Activated CD4-positive, alpha-beta T cell treated with anti-CD3 and anti-CD28 coated beads, Interleukin-2, amount 50 U/mL, for 4 hours (primary cell): ENCODE measurements around the gene C13orf46.

Experiments
- DNase-seq, 2 experiments: peaks; one replicate each; pipeline ENCODE4 v3.0.0-alpha.2; 2020

The C13orf46 gene

DNA sequence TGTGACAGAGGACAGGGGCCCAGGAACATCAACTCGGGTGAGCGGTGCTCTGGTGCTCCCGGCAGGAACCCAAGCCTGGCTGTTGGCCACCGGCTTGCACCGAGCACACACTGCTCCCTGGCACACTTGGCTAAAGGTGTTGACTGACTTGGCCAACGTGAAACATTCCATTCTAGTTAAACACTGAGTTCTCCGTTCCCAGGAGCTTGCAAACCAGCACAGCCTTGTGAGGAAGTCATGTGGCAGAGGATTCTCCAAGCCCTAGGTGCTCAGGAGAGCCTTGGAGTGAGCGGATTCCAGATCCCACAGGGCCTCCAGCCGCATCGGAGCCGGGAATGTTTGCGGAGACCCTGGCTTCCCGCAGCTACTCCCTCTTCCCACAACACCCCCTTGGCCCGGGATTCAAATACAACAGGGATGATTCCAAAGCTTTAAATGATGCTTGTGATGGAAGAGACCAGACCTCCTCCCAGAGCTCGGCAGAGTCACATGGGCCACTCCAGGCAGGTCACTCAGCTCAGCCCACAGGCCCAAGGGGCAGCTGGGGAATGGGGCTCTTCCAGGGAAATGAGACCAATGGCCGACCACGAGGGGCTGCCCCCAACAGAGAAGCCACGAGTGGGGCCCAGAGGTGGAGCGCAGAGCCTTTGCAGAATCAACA lies 2.9 kb downstream of the C13orf46 start:
- no peak for DNase-seq

GRCh38 chr13:113969973-113970611 lies 3.8 kb downstream of the C13orf46 start:
- DNase-seq, result no peak

DNA sequence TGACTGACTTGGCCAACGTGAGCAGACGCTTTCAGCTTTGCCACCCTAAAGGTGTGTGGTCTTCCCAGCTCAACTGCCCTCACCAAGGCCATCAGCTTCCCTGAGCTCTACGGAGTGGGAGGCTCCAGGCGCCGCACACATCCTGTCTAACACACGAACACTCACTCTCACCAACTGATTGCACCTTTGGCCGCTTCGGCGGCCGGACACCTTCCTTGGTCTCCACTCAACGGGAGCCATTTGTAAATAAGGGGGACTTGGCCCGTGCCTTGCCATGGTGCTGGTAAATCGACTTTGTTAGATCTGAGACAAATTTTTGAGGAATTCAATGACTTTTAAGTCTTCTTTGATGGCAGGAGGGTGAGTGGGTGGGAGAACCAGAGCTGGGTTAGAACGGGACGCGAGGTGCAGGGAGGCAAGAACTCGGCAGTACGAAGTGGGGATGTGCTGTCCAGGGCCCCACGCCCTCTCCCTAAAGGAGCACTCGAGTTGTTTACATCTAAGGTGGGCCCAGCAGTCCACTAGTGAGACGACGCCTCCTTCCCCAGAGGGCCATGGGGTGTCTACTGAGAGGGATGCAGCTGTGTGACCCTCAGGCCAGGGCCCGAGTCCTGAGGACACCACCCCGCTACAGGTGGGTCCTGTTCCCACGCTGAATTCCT lies 4.4 kb downstream of the C13orf46 start:
- no peak for DNase-seq

DNA sequence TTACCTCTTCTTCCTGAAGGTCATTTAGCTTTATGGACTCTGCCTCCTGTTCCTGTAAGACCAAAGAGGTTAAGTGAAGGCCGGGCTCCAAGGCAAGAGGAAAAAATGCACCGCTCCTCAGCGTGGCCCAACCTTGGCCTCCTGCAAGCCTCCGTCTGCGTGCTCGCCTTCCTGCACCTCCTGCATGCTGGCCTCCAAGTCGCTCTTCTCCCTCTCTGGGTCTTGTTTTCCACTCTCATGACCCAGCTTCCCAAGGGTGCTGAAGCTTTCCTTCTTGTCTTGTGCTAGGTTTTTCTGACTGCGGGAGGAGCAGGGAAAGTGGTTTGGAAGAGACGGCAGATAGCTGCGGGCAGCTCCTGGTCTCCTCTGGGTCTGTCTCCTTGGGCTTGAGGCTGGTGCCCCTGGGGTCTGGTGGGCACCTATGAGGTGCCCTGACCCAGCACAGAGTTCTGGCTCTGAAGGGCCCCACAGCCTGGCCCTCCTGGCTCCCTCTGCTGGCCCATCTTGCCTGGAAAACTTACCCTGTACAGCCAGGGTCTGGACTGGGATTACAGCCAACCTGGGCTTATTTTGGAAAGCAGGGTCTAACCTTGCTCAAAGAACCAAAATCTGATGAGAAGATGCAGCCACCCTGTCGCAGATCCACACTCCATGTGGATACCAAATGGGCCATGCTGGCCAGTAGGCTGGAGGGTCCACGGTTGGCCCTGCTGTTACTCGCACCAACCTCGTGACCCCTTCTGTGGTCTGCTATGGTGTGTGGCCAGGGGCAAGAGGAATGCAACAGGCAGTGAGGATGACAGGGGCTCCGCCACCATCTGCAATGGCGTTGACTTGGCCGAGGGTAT lies 5.2 kb downstream of the C13orf46 start:
- DNase-seq, result no peak

GRCh38 chr13:113967729-113968462 lies 6.0 kb downstream of the C13orf46 start:
- DNase-seq, result no peak

DNA sequence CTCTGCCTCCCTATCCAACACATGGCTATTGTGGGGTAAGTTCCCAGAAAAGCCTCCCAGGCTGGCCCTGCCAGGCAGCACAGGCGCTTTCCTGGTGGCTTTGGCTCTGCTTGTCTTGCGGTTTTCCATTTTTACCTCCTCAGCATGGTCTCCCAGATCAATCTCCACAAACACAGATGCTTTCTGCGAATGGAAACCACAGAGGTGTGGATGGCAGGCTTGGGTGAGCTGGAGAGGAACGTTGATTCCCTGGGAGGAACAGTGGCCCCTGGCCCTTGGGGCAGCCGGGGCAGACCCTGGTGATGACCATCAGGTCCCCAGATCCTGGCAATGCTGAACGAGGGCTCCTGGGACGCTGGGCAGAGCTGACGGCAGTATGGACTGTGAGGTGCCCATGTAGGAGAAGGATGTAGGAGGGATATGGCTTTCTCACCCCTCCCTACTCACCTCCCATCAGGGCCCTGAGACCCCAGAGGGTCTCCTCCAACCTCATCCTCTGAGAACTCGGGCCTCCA lies 6.6 kb downstream of the C13orf46 start:
- no peak for DNase-seq

GRCh38 chr13:113965968-113966884 lies 7.7 kb downstream of the C13orf46 start:
- DNase-seq, result no peak

- no peak for DNase-seq
Observed at GRCh38 chr13:113965383-113965874, 8.4 kb downstream of the C13orf46 start.

GRCh38 chr13:113964251-113964995 lies 9.5 kb downstream of the C13orf46 start:
- DNase-seq, result no peak

- no peak for DNase-seq
Observed at GRCh38 chr13:113963376-113963775, 10.5 kb downstream of the C13orf46 start.

DNA sequence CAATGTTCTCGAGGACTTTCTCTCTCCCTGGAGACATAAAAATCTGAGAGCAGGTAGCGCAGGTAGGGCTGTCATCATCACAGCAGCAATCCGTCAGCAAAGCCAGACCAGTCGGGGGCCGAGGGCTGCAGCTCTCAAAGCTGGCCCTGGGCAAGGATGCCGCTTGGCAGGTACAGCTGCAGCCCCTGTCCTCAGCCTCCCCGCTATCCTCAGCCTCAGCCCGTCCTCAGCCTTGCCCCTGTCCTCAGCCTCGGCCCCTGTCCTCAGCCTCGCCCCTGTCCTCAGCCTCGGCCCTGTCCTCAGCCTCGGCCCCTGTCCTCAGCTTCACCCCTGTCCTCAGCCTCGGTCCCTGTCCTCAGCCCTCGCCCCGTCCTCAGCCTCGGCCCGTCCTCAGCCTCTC lies 10.9 kb downstream of the C13orf46 start:
- no peak for DNase-seq

DNA sequence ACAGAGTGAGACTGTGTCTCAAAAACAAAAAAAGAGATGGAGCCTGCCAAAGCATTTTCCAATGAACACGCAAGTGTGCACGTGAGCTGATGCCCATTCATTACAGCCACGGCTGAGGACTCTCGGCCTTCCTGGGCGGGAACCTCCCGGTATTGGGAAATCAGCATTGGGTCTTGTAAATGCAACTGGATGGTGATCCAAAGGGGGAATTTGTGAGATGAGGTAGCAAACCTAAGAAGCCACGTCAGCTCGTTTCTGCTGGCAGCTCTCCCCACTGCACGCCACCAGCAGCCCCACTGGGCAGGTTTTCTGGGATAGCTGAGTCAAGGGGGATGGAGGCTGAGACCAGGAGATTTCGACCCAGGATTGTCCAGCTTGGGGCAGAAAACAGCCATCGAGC lies 11.5 kb downstream of the C13orf46 start:
- DNase-seq, result no peak

DNA sequence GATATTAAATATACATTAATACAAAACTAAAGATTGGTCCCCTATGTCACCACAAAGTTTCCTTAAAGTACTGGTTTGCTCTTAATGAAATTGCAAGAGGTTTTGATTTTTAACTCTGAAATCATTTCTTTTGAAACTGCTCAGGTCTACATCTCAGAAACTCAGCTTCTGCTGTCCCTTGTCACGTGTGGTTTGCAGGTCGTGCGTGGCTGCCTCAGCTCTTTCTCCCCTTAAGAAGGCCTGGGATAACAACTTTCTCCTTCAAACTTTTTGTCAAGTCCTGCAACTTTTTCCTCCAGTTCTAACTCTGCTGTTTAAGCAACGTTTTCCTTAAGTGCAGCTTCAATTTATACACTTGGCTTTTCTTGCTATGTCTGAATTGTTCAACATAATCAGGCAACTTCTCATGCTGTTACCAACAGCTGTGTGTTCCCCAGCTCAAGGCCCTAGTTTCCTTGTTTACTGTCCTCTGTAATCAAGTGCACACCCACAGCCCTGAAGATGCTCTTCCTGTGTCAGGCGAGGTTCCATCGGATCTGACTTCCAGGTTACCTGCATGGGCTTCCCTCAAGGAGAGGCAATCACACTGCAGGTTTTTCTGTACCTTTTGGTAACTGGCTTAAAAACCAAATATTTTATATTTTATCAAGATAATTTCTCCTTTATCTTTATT lies 13.5 kb downstream of the C13orf46 start:
- no peak for DNase-seq

DNA sequence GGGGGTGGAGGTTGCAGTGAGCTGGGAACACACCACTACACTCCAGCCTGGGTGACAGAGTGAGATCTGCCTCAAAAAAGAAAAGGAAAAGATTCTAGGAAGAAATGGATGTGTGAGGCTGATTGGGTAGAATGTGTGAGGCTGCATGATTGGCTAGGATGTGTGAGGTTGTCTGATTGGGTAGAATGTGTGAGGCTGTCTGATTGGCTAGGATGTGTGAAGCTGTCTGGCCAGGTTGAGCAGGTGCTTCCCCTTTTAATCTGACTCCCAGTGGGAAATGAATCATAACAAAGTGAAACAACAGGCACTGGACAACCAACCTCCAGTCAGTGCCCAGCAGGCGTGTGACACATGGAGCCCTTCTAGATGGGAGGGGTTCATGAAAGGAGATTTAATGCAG lies 14.7 kb downstream of the C13orf46 start:
- no peak for DNase-seq

GRCh38 chr13:113958373-113958772 lies 15.5 kb downstream of the C13orf46 start:
- DNase-seq, result no peak

- DNase-seq, result no peak
Observed at GRCh38 chr13:113956571-113956970, 17.3 kb downstream of the C13orf46 start.

DNA sequence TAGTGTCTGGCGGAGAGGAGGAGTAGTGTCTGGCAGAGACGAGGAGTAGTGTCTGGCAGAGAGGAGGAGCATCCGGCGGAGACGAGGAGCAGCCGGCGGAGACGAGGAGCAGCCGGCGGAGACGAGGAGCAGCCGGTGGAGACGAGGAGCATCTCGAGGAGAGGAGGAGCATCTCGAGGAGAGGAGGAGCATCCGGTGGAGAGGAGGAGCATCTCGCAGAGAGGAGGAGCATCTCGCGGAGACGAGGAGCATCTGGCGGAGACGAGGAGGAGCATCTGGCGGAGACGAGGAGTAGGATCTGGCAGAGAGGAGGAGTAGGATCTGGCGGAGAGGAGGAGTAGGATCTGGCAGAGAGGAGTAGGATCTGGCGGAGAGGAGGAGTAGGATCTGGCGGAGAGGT lies 18.2 kb downstream of the C13orf46 start:
- no peak for DNase-seq

DNA sequence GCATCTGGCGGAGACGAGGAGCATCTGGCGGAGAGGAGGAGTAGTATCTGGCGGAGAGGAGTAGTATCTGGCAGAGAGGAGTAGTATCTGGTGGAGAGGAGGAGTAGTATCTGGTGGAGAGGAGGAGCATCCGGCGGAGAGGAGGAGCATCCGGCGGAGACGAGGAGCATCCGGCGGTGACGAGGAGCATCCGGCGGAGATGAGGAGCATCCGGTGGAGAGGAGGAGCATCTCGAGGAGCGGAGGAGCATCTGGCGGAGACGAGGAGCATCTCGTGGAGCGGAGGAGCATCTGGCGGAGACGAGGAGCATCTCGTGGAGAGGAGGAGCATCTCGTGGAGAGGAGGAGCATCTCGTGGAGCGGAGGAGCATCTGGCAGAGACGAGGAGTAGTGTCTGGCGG lies 18.6 kb downstream of the C13orf46 start:
- DNase-seq, result no peak

- DNase-seq, result no peak
Observed at GRCh38 chr13:113954046-113954835, 19.6 kb downstream of the C13orf46 start.
